ENCODE measurements around the gene S100A14. TPM values are rescaled to one million over a fixed set of nuclear protein-coding genes. Genes with fewer than 3 reads are reported as not detected.

The S100A14 gene
- total and polyA plus RNA-seq, 2 of the 4 experiments (the other 2 are of a cell fraction): 0.10 TPM; not detected in 1

GRCh38 chr1:153565529-153566374, 50.4 kb downstream of the S100A14 start, which contains the start of gene S100A2:
Gene S100A2, minus strand, starts transcription at chr1:153565844. Its CDS starts 1,967 bp downstream, at chr1:153563877.
- Histone ChIP-seq H3K9me1 (ENCODE audit: insufficient read depth, low read length) (peaks cover 28% of the 10 kb centered on the region), H3K56ac (ENCODE audit: extremely low read depth, insufficient read depth, low read length) (peak within 1 kb of the TSS; percentile 99), H2BK15ac (ENCODE audit: low read depth, low read length) (peak within 1 kb of the TSS; percentile 99), H2BK20ac (ENCODE audit: low read depth, low read length) (peak within 1 kb of the TSS; percentile 100), H3K9me3 (ENCODE audit: control insufficient read depth, insufficient read depth, low read length) (no peaks in the 10 kb centered on the region), H2BK5ac (ENCODE audit: low read depth, low read length, poor library complexity, severe bottlenecking) (peak within 1 kb of the TSS; percentile 98), H2AK9ac (replicated peaks; ENCODE audit: low read depth, low read length, poor library complexity) (peak within 1 kb of the TSS; percentile 100), H3K9ac (ENCODE audit: low read depth, low read length) (peak within 1 kb of the TSS; percentile 66), H4K5ac (ENCODE audit: low read depth, low read length) (peak within 1 kb of the TSS; percentile 99), H4K91ac (ENCODE audit: insufficient read depth, low read depth, low read length) (peak within 1 kb of the TSS; percentile 100), H3K27me3 (ENCODE audit: control insufficient read depth, insufficient read depth, low read length) (no peaks in the 10 kb centered on the region), H3K18ac (ENCODE audit: low read depth, low read length) (peak within 1 kb of the TSS; percentile 98), H3K36me3 (ENCODE audit: control insufficient read depth, insufficient read depth, low read length) (no peaks in the 10 kb centered on the region), H3K4me2 (ENCODE audit: low read depth, low read length) (peak within 1 kb of the TSS; percentile 53), H2AK5ac (ENCODE audit: low read depth, low read length) (peak within 1 kb of the TSS; percentile 100), H3K23ac (ENCODE audit: low read depth, low read length) (peak within 1 kb of the TSS; percentile 100), H3K4ac (ENCODE audit: low read depth, low read length) (peak within 1 kb of the TSS; percentile 100), H3K4me1 (ENCODE audit: control insufficient read depth, insufficient read depth, low read length) (peaks cover 31% of the 10 kb centered on the region), H2AFZ (replicated peaks; ENCODE audit: low read length, poor library complexity) (peak within 1 kb of the TSS; percentile 90), H3K79me1 (ENCODE audit: low read depth in 1 of 2, low read length in 2 of 2) (peaks cover 4 to 49% of the 10 kb centered on the region in 2 experiments; a peak in 3 of 4 replicates), H3K4me3 (ENCODE audit: insufficient read depth, low read depth, low read length) (no peak within 1 kb of the TSS), H4K20me1 (ENCODE audit: insufficient read depth, low read length) (no peaks in the 10 kb centered on the region), H2BK120ac (ENCODE audit: low read depth, low read length) (peak within 1 kb of the TSS; percentile 100), H3K27ac (ENCODE audit: insufficient read depth, low read length) (peak within 1 kb of the TSS; percentile 94), H3K14ac (replicated peaks; ENCODE audit: low read depth, low read length) (peak within 1 kb of the TSS; percentile 100), H4K8ac (ENCODE audit: low read depth in 2 of 2, low read length in 2 of 2) (peak within 1 kb of the TSS; percentile 97 to 100)
- BruUV-seq (replicated peaks): no TSS peak
- DNase-seq: peak; percentile 97
- ATAC-seq (ENCODE audit: low read depth): peak; percentile 62
- TF ChIP-seq MXI1 (IDR thresholded peaks at IDR 0.05; ENCODE audit: borderline replicate concordance, low read depth, low read length) (peak; percentile 74; the same call in 1 of the 2 replicates), POLR2A (IDR thresholded peaks at IDR 0.05; ENCODE audit: low read depth, low read length) (peak; percentile 62), BHLHE40 (IDR thresholded peaks at IDR 0.05; ENCODE audit: low read depth, low read length) (peak; percentile 65), NFE2L2 (IDR thresholded peaks at IDR 0.05; ENCODE audit: low read depth, low read length) (no peak), MAZ (IDR thresholded peaks at IDR 0.05; ENCODE audit: borderline replicate concordance, low read depth, low read length) (peak; percentile 54; the same call in 1 of the 2 replicates), FOS (IDR thresholded peaks at IDR 0.05; ENCODE audit: low read depth, low read length) (peak; percentile 86), CEBPB (IDR thresholded peaks at IDR 0.05; ENCODE audit: low read depth, low read length) (no peak)
- dilution Hi-C loops (cut with HindIII; ENCODE audit: low sequenced_read_pairs, unreplicated experiment) (no loop called here), in situ Hi-C loops (cut with MboI; ENCODE audit: low sequenced_read_pairs) (loop anchor here (5.0 to 10.0 kb wide), 2 partner anchors 33 to 51 kb away; no protein-coding TSS in a partner anchor), intact Hi-C loops (cut with micrococcal nuclease) (loop anchor here (2.0 kb wide), 1 partner anchor 17 kb away; the partner anchor contains the start of gene S100A3)
- CTCF ChIA-PET: interaction anchor here (0.5 to 1.5 kb wide), 2 partner anchors 31 to 213 kb away, joined by 3 to 13 read pairs; no protein-coding TSS in a partner anchor
- 0% methylated on average over 3 of the region's 8 CpGs; no CpG with 5 or more reads in 1 of the 2 experiments for WGBS, 2 experiments (ENCODE audit: extremely low coverage in 2 of 2, insufficient read length in 1 of 2)
- POLR2A ChIA-PET (ENCODE audit: unreplicated experiment): interaction anchor here (0.5 to 1.6 kb wide), 10 partner anchors 11 to 154 kb away, joined by 3 to 34 read pairs (median 4); partner anchors contain the start of genes S100A13, S100A5 and S100A6

Other genes starting within 250 kb of the S100A14 start
- not detected in 2 replicates for gene S100A12, start 240.7 kb downstream of the S100A14 start, total RNA-seq (2012; rRNA removed)
- gene S100A12, start 240.7 kb downstream of the S100A14 start, polyA plus RNA-seq (2012; rRNA removed): not detected in 2 replicates
- not detected in 2 replicates for gene S100A8, start 225.3 kb downstream of the S100A14 start, total RNA-seq (2012; rRNA removed)
- gene S100A8, start 225.3 kb downstream of the S100A14 start, polyA plus RNA-seq (2012; rRNA removed): not detected in 2 replicates
- gene S100A7A, start 199.8 kb downstream of the S100A14 start, total RNA-seq (2012; rRNA removed): not detected in 2 replicates
- not detected in 2 replicates for gene S100A7A, start 199.8 kb downstream of the S100A14 start, polyA plus RNA-seq (2012; rRNA removed)
- gene S100A7, start 155.7 kb downstream of the S100A14 start, total RNA-seq (2012; rRNA removed): not detected in 2 replicates
- not detected in 2 replicates for gene S100A7, start 155.7 kb downstream of the S100A14 start, polyA plus RNA-seq (2012; rRNA removed)
- 373 and 555 TPM in 2 replicates for gene S100A6, start 80.3 kb downstream of the S100A14 start, total RNA-seq (2012; rRNA removed)
- gene S100A6, start 80.3 kb downstream of the S100A14 start, polyA plus RNA-seq (2012; rRNA removed): 1,755 and 2,394 TPM in 2 replicates
- 0.56 TPM in 1 of 2 replicates, not detected in the other for gene S100A5, start 75.4 kb downstream of the S100A14 start, total RNA-seq (2012; rRNA removed)
- gene S100A5, start 75.4 kb downstream of the S100A14 start, polyA plus RNA-seq (2012; rRNA removed): 0.27 and 0.55 TPM in 2 replicates
- 5.6 and 7.5 TPM in 2 replicates for gene S100A4, start 70.5 kb downstream of the S100A14 start, total RNA-seq (2012; rRNA removed)
- gene S100A4, start 70.5 kb downstream of the S100A14 start, polyA plus RNA-seq (2012; rRNA removed): 15.0 and 16.6 TPM in 2 replicates
- gene S100A3, start 67.1 kb downstream of the S100A14 start, total RNA-seq (2012; rRNA removed): 1.4 and 2.9 TPM in 2 replicates
- gene S100A3, start 67.1 kb downstream of the S100A14 start, polyA plus RNA-seq (2012; rRNA removed): 4.5 and 6.2 TPM in 2 replicates
- 3.6 and 4.4 TPM in 2 replicates for gene S100A2, start 50.5 kb downstream of the S100A14 start, total RNA-seq (2012; rRNA removed)
- 7.9 and 9.5 TPM in 2 replicates for gene S100A2, start 50.5 kb downstream of the S100A14 start, polyA plus RNA-seq (2012; rRNA removed)
- gene S100A16, start 3.2 kb downstream of the S100A14 start, total RNA-seq (2012; rRNA removed): 201 and 226 TPM in 2 replicates
- 515 and 543 TPM in 2 replicates for gene S100A16, start 3.2 kb downstream of the S100A14 start, polyA plus RNA-seq (2012; rRNA removed)
- gene S100A13, start 11.2 kb upstream of the S100A14 start, total RNA-seq (2012; rRNA removed): 122 and 225 TPM in 2 replicates
- gene S100A13, start 11.2 kb upstream of the S100A14 start, polyA plus RNA-seq (2012; rRNA removed): 468 and 529 TPM in 2 replicates
- gene S100A1, start 12.1 kb upstream of the S100A14 start, total RNA-seq (2012; rRNA removed): 0.18 TPM in 1 of 2 replicates, not detected in the other
- gene S100A1, start 12.1 kb upstream of the S100A14 start, polyA plus RNA-seq (2012; rRNA removed): 0.29 and 0.59 TPM in 2 replicates
- gene CHTOP, start 17.7 kb upstream of the S100A14 start, total RNA-seq (2012; rRNA removed): 33.9 and 38.9 TPM in 2 replicates
- 49.3 and 50.8 TPM in 2 replicates for gene CHTOP, start 17.7 kb upstream of the S100A14 start, polyA plus RNA-seq (2012; rRNA removed)
- gene SNAPIN, start 42.4 kb upstream of the S100A14 start, total RNA-seq (2012; rRNA removed): 37.2 and 40.9 TPM in 2 replicates
- gene SNAPIN, start 42.4 kb upstream of the S100A14 start, polyA plus RNA-seq (2012; rRNA removed): 37.4 and 39.1 TPM in 2 replicates
- 405 and 504 TPM in 2 replicates for gene ILF2, start 54.7 kb upstream of the S100A14 start, total RNA-seq (2012; rRNA removed)
- 269 and 273 TPM in 2 replicates for gene ILF2, start 54.7 kb upstream of the S100A14 start, polyA plus RNA-seq (2012; rRNA removed)
- not detected in 2 replicates for gene NPR1, start 62.4 kb upstream of the S100A14 start, total RNA-seq (2012; rRNA removed)
- gene NPR1, start 62.4 kb upstream of the S100A14 start, polyA plus RNA-seq (2012; rRNA removed): 0.02 and 0.03 TPM in 2 replicates
- gene INTS3, start 111.7 kb upstream of the S100A14 start, total RNA-seq (2012; rRNA removed): 28.1 and 33.5 TPM in 2 replicates
- gene INTS3, start 111.7 kb upstream of the S100A14 start, polyA plus RNA-seq (2012; rRNA removed): 53.9 and 59.4 TPM in 2 replicates
- gene SLC27A3, start 159.1 kb upstream of the S100A14 start, total RNA-seq (2012; rRNA removed): 1.9 and 3.2 TPM in 2 replicates
- 9.3 and 9.6 TPM in 2 replicates for gene SLC27A3, start 159.1 kb upstream of the S100A14 start, polyA plus RNA-seq (2012; rRNA removed)